ENCODE measurements around the gene WBP1L.

GRCh38 chr10:102845352-102845902, 101.7 kb downstream of the WBP1L start:
- TF ChIP-seq ZNF629 (tag by site-specific recombination; IDR thresholded peaks at IDR 0.05) (no peak), ZBTB6 (tag by site-specific recombination; IDR thresholded peaks at IDR 0.05) (no peak), ZNF639 (tag by site-specific recombination; IDR thresholded peaks at IDR 0.05) (no peak)
